GM12892 (cell line): Measurements from ENCODE around the gene FNDC3A.

Experiments used
- POLR2A ChIP-seq: IDR thresholded peaks from 2 replicates; pipeline ENCODE4 v1.6.1; 2011; ENCODE audit warnings: low read depth, low read length, control low read depth
- POLR2AphosphoS5 ChIP-seq: IDR thresholded peaks from 2 replicates; pipeline ENCODE4 v1.6.1; 2011; ENCODE audit warnings: low read depth, low read length, control low read depth

GRCh38 chr13:49040872-49041271, 65.2 kb downstream of the FNDC3A start:
- no peak for TF ChIP-seq POLR2A
- TF ChIP-seq POLR2AphosphoS5: no peak
